ENCODE data around the gene SIMC1.

DNA sequence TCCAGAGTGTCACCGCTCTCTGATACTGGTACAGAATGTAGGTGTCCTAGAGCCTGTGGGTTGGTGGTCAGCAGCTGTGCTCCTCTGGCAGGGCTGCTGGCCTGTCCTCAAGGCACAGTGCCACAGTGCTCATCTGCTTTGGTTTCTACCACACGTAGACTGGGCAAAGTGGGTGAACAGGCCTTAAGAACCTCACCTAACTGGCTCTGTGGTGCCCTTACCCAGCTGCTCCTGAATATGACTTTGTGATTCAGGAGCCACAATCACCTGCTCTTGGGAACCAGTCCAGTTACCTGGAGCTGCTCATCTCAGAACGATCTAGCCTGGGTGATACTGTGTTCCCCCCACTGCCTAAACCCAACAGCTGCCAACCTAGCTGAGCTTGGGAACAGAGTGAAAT lies 143.8 kb downstream of the SIMC1 start:
- TF ChIP-seq EZH2 (IDR thresholded peaks at IDR 0.05; ENCODE audit: low read length, missing control alignments), result no peak
- TF ChIP-seq, protein P1, sequence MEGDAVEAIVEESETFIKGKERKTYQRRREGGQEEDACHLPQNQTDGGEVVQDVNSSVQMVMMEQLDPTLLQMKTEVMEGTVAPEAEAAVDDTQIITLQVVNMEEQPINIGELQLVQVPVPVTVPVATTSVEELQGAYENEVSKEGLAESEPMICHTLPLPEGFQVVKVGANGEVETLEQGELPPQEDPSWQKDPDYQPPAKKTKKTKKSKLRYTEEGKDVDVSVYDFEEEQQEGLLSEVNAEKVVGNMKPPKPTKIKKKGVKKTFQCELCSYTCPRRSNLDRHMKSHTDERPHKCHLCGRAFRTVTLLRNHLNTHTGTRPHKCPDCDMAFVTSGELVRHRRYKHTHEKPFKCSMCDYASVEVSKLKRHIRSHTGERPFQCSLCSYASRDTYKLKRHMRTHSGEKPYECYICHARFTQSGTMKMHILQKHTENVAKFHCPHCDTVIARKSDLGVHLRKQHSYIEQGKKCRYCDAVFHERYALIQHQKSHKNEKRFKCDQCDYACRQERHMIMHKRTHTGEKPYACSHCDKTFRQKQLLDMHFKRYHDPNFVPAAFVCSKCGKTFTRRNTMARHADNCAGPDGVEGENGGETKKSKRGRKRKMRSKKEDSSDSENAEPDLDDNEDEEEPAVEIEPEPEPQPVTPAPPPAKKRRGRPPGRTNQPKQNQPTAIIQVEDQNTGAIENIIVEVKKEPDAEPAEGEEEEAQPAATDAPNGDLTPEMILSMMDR (conservative IDR thresholded peaks at IDR 0.05 in 1 of 2, IDR thresholded peaks at IDR 0.05 in 1 of 2; ENCODE audit: low read depth in 1 of 2, low read length in 2 of 2), result no peak

Measured in fibroblast of lung (primary cell).